Activated naive CD8-positive, alpha-beta T cell treated with anti-CD3 and anti-CD28 coated beads, Interleukin-2, amount 50 U/mL, for 16 hours (primary cell): ENCODE results near the gene RGPD8.

ENCODE experiments used
- DNase-seq: peaks from one replicate; pipeline ENCODE4 v3.0.0-alpha.2; 2020; ENCODE audit warnings: low read depth, low spot score

Gene RGPD8

GRCh38 chr2:112335600-112335999 lies 97.8 kb downstream of the RGPD8 start:
- DNase-seq, result no peak

DNA sequence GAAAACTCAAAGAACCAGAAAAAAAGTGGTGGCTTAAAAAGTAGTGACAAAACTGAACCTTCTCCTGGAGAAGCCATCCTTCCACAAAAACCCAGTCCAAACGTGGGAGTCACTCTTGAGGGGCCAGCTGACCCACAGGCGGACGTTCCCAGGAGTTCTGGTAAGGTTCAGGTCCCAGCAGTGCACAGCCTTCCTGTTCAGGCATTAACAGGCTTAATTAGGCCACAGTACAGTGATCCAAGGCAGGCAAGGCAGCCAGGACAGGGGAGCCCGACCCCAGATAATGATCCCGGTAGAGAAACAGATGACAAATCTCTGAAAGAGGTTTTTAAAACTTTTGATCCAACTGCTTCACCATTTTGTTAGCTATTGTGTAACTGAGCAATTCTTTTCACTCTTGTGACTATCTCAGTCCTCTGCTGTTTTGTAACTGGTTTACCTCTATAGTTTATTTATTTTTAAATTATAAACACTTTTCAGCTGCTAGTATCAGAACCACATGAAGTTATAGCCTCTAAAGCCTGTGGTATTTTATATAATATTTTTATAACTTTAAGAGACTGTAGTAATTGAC lies 101.2 kb downstream of the RGPD8 start:
- DNase-seq, result no peak

GRCh38 chr2:112322919-112323318 lies 110.5 kb downstream of the RGPD8 start:
- DNase-seq, result no peak

GRCh38 chr2:112321375-112322320 lies 111.8 kb downstream of the RGPD8 start:
- DNase-seq, result no peak
